ENCODE data around the gene CASQ2. TPM values are rescaled to one million over a fixed set of nuclear protein-coding genes. Genes with fewer than 3 reads are reported as not detected.
A peak's percentile ranks its signal among the peaks of the same experiment; 100 is the strongest.

CASQ2 gene
- total RNA-seq, 4 donors from 2014 or later, result 1.1 to 3.9 (median 1.5) TPM

DNA sequence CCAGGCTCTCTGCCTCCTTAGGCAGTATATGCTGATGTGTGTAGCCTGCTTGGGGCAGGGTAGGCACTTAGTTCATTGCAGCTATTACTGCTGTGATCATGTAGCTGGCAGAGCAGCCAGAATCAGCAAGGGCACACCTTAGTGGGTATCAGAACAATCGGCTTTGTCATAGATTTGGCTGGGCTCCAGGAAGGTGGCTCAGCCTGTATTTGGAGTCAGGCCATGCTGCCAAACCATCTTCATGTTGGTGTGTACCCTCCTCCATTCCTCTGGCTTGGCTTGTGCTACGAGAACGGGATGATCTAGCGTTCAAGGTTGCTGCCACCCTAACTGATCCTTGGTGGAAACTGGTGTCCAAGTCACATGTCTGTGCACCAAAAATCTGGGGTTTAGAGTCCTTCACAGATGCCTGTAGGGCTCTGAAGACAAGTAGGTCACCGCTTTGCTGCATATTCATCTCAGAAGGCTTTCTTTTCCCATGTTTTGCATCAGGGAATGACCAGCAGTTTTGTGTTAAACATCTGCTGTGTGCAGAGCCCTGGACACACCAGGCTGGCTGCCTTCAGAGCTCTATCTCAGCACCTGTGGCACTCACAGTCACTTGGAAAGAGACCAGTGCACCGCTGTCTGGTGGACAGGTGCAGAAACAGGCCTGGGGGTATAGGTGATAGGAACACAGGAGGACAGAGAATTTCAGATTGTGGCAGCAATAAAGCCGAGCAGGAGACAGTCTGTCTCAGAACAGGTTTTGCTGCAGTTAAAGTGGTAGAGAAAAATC is 103.0 kb downstream of the CASQ2 start:
- intact Hi-C loops (cut with DNase I), result no loop called here
- peak; percentile 45 to 47 for DNase-seq
- TF ChIP-seq POLR2A (IDR thresholded peaks at IDR 0.05) (no peak), CTCF (IDR thresholded peaks at IDR 0.05) (no peak)
- no peaks in the 10 kb centered on the region for H3K9me3 ChIP-seq
- no peak overlapping the region for H3K4me3 ChIP-seq (replicated peaks in 1 of 3)
- peaks cover 30 to 34% of the 10 kb centered on the region in 2 donors for H3K4me1 ChIP-seq
- H3K36me3 ChIP-seq, result peaks cover 8 to 14% of the 10 kb centered on the region in 2 donors
- no peaks in the 10 kb centered on the region for H3K27me3 ChIP-seq
- peak overlapping the region in 1 of 3 donors; percentile 80 for H3K27ac ChIP-seq
- 80 to 86% methylated on average over 7 of the region's 7 CpGs for WGBS, 2 donors

GRCh38 chr1:115661157-115661556 is 107.4 kb downstream of the CASQ2 start:
- intact Hi-C loops (cut with DNase I), result no loop called here
- H3K27me3 ChIP-seq, result no peaks in the 10 kb centered on the region
- H3K9me3 ChIP-seq, result no peaks in the 10 kb centered on the region
- H3K4me1 ChIP-seq, result peaks cover 19 to 21% of the 10 kb centered on the region in 2 donors
- H3K27ac ChIP-seq, result no peak overlapping the region
- no peak for DNase-seq
- H3K4me3 ChIP-seq (replicated peaks in 1 of 3), result no peak overlapping the region
- TF ChIP-seq CTCF (IDR thresholded peaks at IDR 0.05) (no peak), POLR2A (IDR thresholded peaks at IDR 0.05) (no peak)
- H3K36me3 ChIP-seq, result peaks cover 8 to 14% of the 10 kb centered on the region in 2 donors
- WGBS, 2 donors, result 89 to 100% methylated on average over 1 of the region's 1 CpG

- Histone ChIP-seq H3K9me3 (no peaks in the 10 kb centered on the region), H3K4me1 (peaks cover 9 to 11% of the 10 kb centered on the region in 2 donors), H3K36me3 (peaks cover 8 to 14% of the 10 kb centered on the region in 2 donors), H3K4me3 (replicated peaks in 1 of 3) (no peak overlapping the region), H3K27me3 (no peaks in the 10 kb centered on the region), H3K27ac (no peak overlapping the region)
- no peak for DNase-seq
- TF ChIP-seq POLR2A (IDR thresholded peaks at IDR 0.05), result no peak
- no peak for TF ChIP-seq CTCF (IDR thresholded peaks at IDR 0.05)
- 93 to 98% methylated on average over 5 of the region's 5 CpGs for WGBS, 2 donors
- intact Hi-C loops (cut with DNase I), result no loop called here
Observed at GRCh38 chr1:115660151-115660550, 108.4 kb downstream of the CASQ2 start.

DNA sequence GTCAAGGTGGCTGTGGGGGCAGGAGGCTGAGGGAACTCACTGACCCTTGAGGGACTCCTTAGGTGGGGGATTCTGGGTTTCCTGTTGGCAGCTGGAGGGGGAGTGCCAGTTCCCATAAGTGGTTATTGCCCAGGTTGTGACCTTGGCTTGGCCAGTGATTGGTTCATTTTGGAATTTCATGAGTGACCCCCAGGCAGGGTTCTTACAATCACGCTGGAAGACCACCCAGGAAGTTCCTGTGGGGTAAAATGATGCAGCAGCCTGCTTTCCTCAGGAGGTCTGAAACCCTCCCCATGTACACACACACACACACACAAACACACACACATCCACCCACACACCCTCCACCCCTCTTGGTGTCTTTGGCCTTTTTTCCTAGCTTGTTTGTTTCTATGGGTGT is 109.9 kb downstream of the CASQ2 start:
- H3K4me3 ChIP-seq (replicated peaks in 1 of 3), result no peak overlapping the region
- 86 to 91% methylated on average over 1 of the region's 1 CpG for WGBS, 2 donors
- H3K36me3 ChIP-seq, result peaks cover 2 to 5% of the 10 kb centered on the region in 2 donors
- no peaks in the 10 kb centered on the region for H3K9me3 ChIP-seq
- no peak for DNase-seq
- peaks cover 6 to 10% of the 10 kb centered on the region in 2 donors for H3K4me1 ChIP-seq
- TF ChIP-seq CTCF (IDR thresholded peaks at IDR 0.05), result no peak
- no peak for TF ChIP-seq POLR2A (IDR thresholded peaks at IDR 0.05)
- no peaks in the 10 kb centered on the region for H3K27me3 ChIP-seq
- no peak overlapping the region for H3K27ac ChIP-seq
- intact Hi-C loops (cut with DNase I), result no loop called here

DNA sequence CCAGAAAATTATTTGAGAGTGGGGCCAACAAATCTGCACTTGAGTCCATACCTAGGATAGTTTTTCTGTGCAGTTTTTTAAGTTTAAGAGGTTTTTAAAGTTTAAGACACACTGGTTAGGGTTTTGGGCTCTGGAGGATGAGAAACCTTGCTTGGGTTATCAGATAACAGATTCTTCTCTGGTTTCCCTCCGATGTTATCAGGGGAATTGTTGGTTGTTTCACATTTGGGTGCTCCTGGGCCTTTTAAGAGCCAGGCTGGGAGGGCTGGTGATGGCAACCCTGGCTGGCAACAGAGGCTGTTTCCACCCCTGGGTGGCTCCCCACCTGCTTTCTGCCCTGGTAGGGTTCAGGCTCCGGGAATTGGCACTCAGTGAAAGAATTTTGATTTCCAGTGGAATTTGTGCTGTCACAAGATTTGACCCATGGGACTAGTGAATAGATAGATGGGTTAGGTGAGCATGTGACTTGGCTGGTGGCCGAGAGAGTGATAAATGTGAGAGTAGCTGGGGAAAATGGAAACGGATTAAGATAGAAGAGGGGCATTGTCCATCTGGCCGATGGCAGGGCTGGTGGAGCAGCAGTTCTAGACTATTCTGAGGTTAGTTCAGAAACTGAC is 111.9 kb downstream of the CASQ2 start:
- intact Hi-C loops (cut with DNase I), result no loop called here
- WGBS, 2 donors, result 69 to 76% methylated on average over 5 of the region's 5 CpGs

More for the DNA sequence above, 111.9 kb downstream of the CASQ2 start:
- no peaks in the 10 kb centered on the region for H3K9me3 ChIP-seq
- no peak overlapping the region for H3K27ac ChIP-seq
- H3K4me3 ChIP-seq (replicated peaks in 1 of 3), result no peak overlapping the region
- peaks cover 6 to 10% of the 10 kb centered on the region in 2 donors for H3K4me1 ChIP-seq
- TF ChIP-seq CTCF (IDR thresholded peaks at IDR 0.05) (no peak), POLR2A (IDR thresholded peaks at IDR 0.05) (no peak)
- no peaks in the 10 kb centered on the region for H3K27me3 ChIP-seq
- no peaks in the 10 kb centered on the region for H3K36me3 ChIP-seq
- no peak for DNase-seq
